Measurements from ENCODE around the gene SLC5A9.

DNA sequence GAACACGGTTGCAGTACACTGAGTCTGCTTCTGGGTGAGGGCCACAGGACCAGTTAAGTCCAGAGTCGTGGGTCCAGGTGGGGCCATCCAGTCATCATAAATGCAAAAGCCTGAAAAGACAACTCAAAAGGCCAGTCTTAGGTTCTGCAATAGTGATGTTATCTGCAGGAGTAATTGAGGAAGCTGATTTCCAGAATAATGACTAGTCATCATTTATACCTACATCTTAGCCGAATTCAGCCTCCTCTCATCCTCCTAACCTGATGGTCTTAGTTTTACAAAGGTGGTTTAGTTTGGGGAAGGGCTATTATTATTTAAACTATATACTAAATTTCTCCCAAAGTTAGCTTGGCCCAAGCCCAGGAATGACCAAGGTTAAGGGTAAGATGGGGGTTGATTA is 23.5 kb upstream of the SLC5A9 start:
- TF ChIP-seq, protein P1, sequence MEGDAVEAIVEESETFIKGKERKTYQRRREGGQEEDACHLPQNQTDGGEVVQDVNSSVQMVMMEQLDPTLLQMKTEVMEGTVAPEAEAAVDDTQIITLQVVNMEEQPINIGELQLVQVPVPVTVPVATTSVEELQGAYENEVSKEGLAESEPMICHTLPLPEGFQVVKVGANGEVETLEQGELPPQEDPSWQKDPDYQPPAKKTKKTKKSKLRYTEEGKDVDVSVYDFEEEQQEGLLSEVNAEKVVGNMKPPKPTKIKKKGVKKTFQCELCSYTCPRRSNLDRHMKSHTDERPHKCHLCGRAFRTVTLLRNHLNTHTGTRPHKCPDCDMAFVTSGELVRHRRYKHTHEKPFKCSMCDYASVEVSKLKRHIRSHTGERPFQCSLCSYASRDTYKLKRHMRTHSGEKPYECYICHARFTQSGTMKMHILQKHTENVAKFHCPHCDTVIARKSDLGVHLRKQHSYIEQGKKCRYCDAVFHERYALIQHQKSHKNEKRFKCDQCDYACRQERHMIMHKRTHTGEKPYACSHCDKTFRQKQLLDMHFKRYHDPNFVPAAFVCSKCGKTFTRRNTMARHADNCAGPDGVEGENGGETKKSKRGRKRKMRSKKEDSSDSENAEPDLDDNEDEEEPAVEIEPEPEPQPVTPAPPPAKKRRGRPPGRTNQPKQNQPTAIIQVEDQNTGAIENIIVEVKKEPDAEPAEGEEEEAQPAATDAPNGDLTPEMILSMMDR (conservative IDR thresholded peaks at IDR 0.05; ENCODE audit: low read depth in 2 of 2) = no peak
- TF ChIP-seq, protein P2, sequence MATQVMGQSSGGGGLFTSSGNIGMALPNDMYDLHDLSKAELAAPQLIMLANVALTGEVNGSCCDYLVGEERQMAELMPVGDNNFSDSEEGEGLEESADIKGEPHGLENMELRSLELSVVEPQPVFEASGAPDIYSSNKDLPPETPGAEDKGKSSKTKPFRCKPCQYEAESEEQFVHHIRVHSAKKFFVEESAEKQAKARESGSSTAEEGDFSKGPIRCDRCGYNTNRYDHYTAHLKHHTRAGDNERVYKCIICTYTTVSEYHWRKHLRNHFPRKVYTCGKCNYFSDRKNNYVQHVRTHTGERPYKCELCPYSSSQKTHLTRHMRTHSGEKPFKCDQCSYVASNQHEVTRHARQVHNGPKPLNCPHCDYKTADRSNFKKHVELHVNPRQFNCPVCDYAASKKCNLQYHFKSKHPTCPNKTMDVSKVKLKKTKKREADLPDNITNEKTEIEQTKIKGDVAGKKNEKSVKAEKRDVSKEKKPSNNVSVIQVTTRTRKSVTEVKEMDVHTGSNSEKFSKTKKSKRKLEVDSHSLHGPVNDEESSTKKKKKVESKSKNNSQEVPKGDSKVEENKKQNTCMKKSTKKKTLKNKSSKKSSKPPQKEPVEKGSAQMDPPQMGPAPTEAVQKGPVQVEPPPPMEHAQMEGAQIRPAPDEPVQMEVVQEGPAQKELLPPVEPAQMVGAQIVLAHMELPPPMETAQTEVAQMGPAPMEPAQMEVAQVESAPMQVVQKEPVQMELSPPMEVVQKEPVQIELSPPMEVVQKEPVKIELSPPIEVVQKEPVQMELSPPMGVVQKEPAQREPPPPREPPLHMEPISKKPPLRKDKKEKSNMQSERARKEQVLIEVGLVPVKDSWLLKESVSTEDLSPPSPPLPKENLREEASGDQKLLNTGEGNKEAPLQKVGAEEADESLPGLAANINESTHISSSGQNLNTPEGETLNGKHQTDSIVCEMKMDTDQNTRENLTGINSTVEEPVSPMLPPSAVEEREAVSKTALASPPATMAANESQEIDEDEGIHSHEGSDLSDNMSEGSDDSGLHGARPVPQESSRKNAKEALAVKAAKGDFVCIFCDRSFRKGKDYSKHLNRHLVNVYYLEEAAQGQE (IDR thresholded peaks at IDR 0.05; ENCODE audit: unreplicated experiment) = no peak
- TF ChIP-seq, protein P3, sequence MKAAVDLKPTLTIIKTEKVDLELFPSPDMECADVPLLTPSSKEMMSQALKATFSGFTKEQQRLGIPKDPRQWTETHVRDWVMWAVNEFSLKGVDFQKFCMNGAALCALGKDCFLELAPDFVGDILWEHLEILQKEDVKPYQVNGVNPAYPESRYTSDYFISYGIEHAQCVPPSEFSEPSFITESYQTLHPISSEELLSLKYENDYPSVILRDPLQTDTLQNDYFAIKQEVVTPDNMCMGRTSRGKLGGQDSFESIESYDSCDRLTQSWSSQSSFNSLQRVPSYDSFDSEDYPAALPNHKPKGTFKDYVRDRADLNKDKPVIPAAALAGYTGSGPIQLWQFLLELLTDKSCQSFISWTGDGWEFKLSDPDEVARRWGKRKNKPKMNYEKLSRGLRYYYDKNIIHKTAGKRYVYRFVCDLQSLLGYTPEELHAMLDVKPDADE (IDR thresholded peaks at IDR 0.05) = no peak
- TF ChIP-seq EZH2 (IDR thresholded peaks at IDR 0.05; ENCODE audit: low read depth, unreplicated experiment) (no peak), ZNF462 (CRISPR knock-in tag; IDR thresholded peaks at IDR 0.05) (no peak), EZH2phosphoT487 (IDR thresholded peaks at IDR 0.05; ENCODE audit: unreplicated experiment) (no peak), CREB1 (CRISPR knock-in tag; IDR thresholded peaks at IDR 0.05; ENCODE audit: low read depth) (no peak), POLR2AphosphoS5 (IDR thresholded peaks at IDR 0.05; ENCODE audit: low read depth) (no peak), ZNF114 (CRISPR knock-in tag; IDR thresholded peaks at IDR 0.05) (no peak), JUNB (IDR thresholded peaks at IDR 0.05; ENCODE audit: unreplicated experiment) (no peak), STAT1 (IDR thresholded peaks at IDR 0.05; ENCODE audit: unreplicated experiment) (no peak)

Data from GM23338 (cell line).